Gastrocnemius medialis (tissue), 4 donors: ENCODE results near the gene ARID1B. TPM values are rescaled to one million over a fixed set of nuclear protein-coding genes. Genes with fewer than 3 reads are reported as not detected.

Experiments used
- ATAC-seq, 2 donors: fragments of 150-250 bp; one replicate each; pipeline ENCODE4 v1.9.1; 2016
- DNase-seq, 2 donors: peaks; one replicate each; pipeline ENCODE4 v3.0.0-alpha.2; 2019
- H3K27ac ChIP-seq, 4 donors: fragments of 200-600 bp; sonication (generic); 1 replicate in 1 of 4; 2 replicates in 3 of 4; pipeline ENCODE4 v1.5.1; 2016 to 2018; ENCODE audit warnings: mild to moderate bottlenecking in 2 of 4, moderate library complexity in 1 of 4
- H3K27me3 ChIP-seq, 3 donors: fragments of 200-600 bp; sonication (generic) in 2 of 3; 1 replicate in 1 of 3; 2 replicates in 2 of 3; pipeline versions ENCODE4 v1.5.1 to v1.6.0; 2016 to 2019; ENCODE audit warnings: mild to moderate bottlenecking in 1 of 3, moderate library complexity in 1 of 3
- H3K36me3 ChIP-seq, 2 donors: fragments of 200-600 bp; sonication (generic) in 1 of 2; one replicate each; pipeline ENCODE4 v1.5.1; 2017 to 2018
- H3K4me1 ChIP-seq, 2 donors: fragments of 200-600 bp; sonication (generic) in 1 of 2; one replicate each; pipeline ENCODE4 v1.5.1; 2016 to 2017; ENCODE audit warnings: mild to moderate bottlenecking in 2 of 2
- H3K4me3 ChIP-seq, 4 donors: fragments of 200-600 bp; sonication (generic) in 3 of 4; 1 replicate in 1 of 4; 2 replicates in 3 of 4; pipeline ENCODE4 v1.5.1; 2016 to 2019; ENCODE audit warnings: mild to moderate bottlenecking in 2 of 4
- H3K9me3 ChIP-seq, 3 donors: fragments of 200-600 bp; sonication (generic) in 2 of 3; 1 replicate in 1 of 3; 2 replicates in 2 of 3; pipeline ENCODE4 v1.5.1; 2016 to 2019
- CTCF ChIP-seq, 5 experiments: fragments of 450-650 bp in 3 of 5; fragments of 200-600 bp in 2 of 5; sonication (generic) in 2 of 5; IDR thresholded peaks in 4 of 5; conservative IDR thresholded peaks in 1 of 5; 1 replicate in 4 of 5; 2 replicates in 1 of 5; pipeline ENCODE4 v1.5.1; 2016 to 2019; ENCODE audit warnings: antibody characterized with exemption in 5 of 5, mild to moderate bottlenecking in 3 of 5, moderate library complexity in 3 of 5
- POLR2A ChIP-seq, 2 donors: fragments of 450-650 bp; IDR thresholded peaks; one replicate each; pipeline ENCODE4 v1.6.1; 2017; ENCODE audit warnings: antibody characterized with exemption in 2 of 2, mild to moderate bottlenecking in 2 of 2, moderate library complexity in 2 of 2
- in situ Hi-C, 4 donors: fragments of 200-750 bp; cut with MboI; loops; one replicate each; pipeline versions ENCODE4 v1.15.0 to v1.8.0; 2017; ENCODE audit warnings: low sequenced_read_pairs in 4 of 4
- intact Hi-C: fragments of 100-400 bp; cut with DNase I; formaldehyde crosslinking; loops from one replicate; pipeline ENCODE4 v1.15.1; 2023; ENCODE audit warnings: low total_unique reads
- total RNA-seq, 4 donors: library from RNA; depleted of rRNA; stranded (reverse); fragments of >200 nt; gene quantifications; one replicate each; pipeline versions ENCODE4 v1.1.0 to v1.2.3, GENCODE V29; 2016

Gene ARID1B
- total RNA-seq, 4 donors from 2014 or later: 54.9 to 75.3 (median 62.0) TPM

GRCh38 chr6:157181649-157182048 lies 404.5 kb downstream of the ARID1B start:
- H3K36me3 ChIP-seq: peaks cover 0 to 25% of the 10 kb centered on the region in 2 donors
- DNase-seq: no peak
- H3K27ac ChIP-seq: no peak overlapping the region
- no peaks in the 10 kb centered on the region for H3K27me3 ChIP-seq
- peaks cover 8 to 9% of the 10 kb centered on the region in 2 donors for H3K4me1 ChIP-seq
- TF ChIP-seq CTCF (IDR thresholded peaks at IDR 0.05 in 4 of 5, conservative IDR thresholded peaks at IDR 0.05 in 1 of 5) (no peak), POLR2A (IDR thresholded peaks at IDR 0.05) (no peak)
- intact Hi-C loops (loop anchor here (5.0 to 10.0 kb wide), 3 partner anchors 149 to 407 kb away; partner anchors contain the start of gene ARID1B), in situ Hi-C loops (loop anchor here (5.0 to 25.0 kb wide), 7 partner anchors 144 to 619 kb away; no protein-coding TSS in a partner anchor)
- ATAC-seq: no peak
- no peaks in the 10 kb centered on the region for H3K9me3 ChIP-seq
- H3K4me3 ChIP-seq: no peak overlapping the region

GRCh38 chr6:157182503-157183264 lies 405.5 kb downstream of the ARID1B start:
- peaks cover 0 to 25% of the 10 kb centered on the region in 2 donors for H3K36me3 ChIP-seq
- H3K27ac ChIP-seq: peak overlapping the region in 3 of 4 donors; percentile 22 to 48 (median 36)
- peaks cover 18% of the 10 kb centered on the region in 2 donors for H3K4me1 ChIP-seq
- no peaks in the 10 kb centered on the region for H3K27me3 ChIP-seq
- in situ Hi-C loops: loop anchor here (5.0 to 25.0 kb wide), 7 partner anchors 145 to 620 kb away; no protein-coding TSS in a partner anchor
- H3K9me3 ChIP-seq: no peaks in the 10 kb centered on the region
- intact Hi-C loops: loop anchor here (5.0 to 10.0 kb wide), 3 partner anchors 150 to 408 kb away; partner anchors contain the start of gene ARID1B
- TF ChIP-seq POLR2A (IDR thresholded peaks at IDR 0.05) (no peak), CTCF (IDR thresholded peaks at IDR 0.05 in 4 of 5, conservative IDR thresholded peaks at IDR 0.05 in 1 of 5) (no peak)
- DNase-seq (no peak), ATAC-seq (no peak)
- H3K4me3 ChIP-seq: no peak overlapping the region

GRCh38 chr6:157184202-157185015 lies 407.2 kb downstream of the ARID1B start:
- ATAC-seq (peak; percentile 22 to 40), DNase-seq (peak; percentile 41 to 65)
- TF ChIP-seq CTCF (IDR thresholded peaks at IDR 0.05 in 4 of 5, conservative IDR thresholded peaks at IDR 0.05 in 1 of 5) (peak; percentile 83 to 92 (median 90)), POLR2A (IDR thresholded peaks at IDR 0.05) (no peak)
- Histone ChIP-seq H3K27ac (peak overlapping the region in 3 of 4 donors; percentile 9 to 46 (median 24)), H3K36me3 (peaks cover 0 to 26% of the 10 kb centered on the region in 2 donors), H3K4me3 (no peak overlapping the region), H3K4me1 (peaks cover 26 to 27% of the 10 kb centered on the region in 2 donors), H3K27me3 (no peaks in the 10 kb centered on the region), H3K9me3 (no peaks in the 10 kb centered on the region)
- in situ Hi-C loops: loop anchor here (5.0 to 25.0 kb wide), 7 partner anchors 147 to 622 kb away; no protein-coding TSS in a partner anchor
- intact Hi-C loops: loop anchor here (1.0 to 10.0 kb wide), 9 partner anchors 37 to 1443 kb away; partner anchors contain the start of gene ARID1B

- intact Hi-C loops: loop anchor here (5.0 to 10.0 kb wide), 7 partner anchors 38 to 1442 kb away; partner anchors contain the start of gene ARID1B
- Histone ChIP-seq H3K4me3 (no peak overlapping the region), H3K27ac (peak overlapping the region in 1 of 4 donors; percentile 88), H3K36me3 (peaks cover 0 to 34% of the 10 kb centered on the region in 2 donors), H3K27me3 (no peaks in the 10 kb centered on the region), H3K9me3 (no peaks in the 10 kb centered on the region), H3K4me1 (peaks cover 26 to 27% of the 10 kb centered on the region in 2 donors)
- in situ Hi-C loops: loop anchor here (10.0 to 25.0 kb wide), 6 partner anchors 148 to 623 kb away; no protein-coding TSS in a partner anchor
- ATAC-seq (no peak), DNase-seq (no peak)
- TF ChIP-seq POLR2A (IDR thresholded peaks at IDR 0.05): no peak
- TF ChIP-seq CTCF (IDR thresholded peaks at IDR 0.05 in 4 of 5, conservative IDR thresholded peaks at IDR 0.05 in 1 of 5): no peak
Measured at GRCh38 chr6:157185171-157185570, 408.0 kb downstream of the ARID1B start.
